NCI-H2107 treated with DMSO at 0.1 percent for 48 hours (cell line): ENCODE data around the gene RPL26.
"Not testable (repeated sequence)": the region's sequence is repeated elsewhere in the genome, so short reads cannot be mapped to it uniquely, and the experiment has no call there.

Experiments
- DNase-seq: peaks from one replicate; lab custom pipeline; 2025; ENCODE audit not compliant: unreplicated experiment; lab: John Stamatoyannopoulos, UW

RPL26 gene

GRCh38 chr17:8397636-8398035 lies 14.6 kb upstream of the RPL26 start, which contains the start of gene RNF222:
TSS of gene RNF222 (minus strand) at chr17:8397827. CDS start at chr17:8393461, 4,366 bp downstream.
- DNase-seq = no peak

DNA sequence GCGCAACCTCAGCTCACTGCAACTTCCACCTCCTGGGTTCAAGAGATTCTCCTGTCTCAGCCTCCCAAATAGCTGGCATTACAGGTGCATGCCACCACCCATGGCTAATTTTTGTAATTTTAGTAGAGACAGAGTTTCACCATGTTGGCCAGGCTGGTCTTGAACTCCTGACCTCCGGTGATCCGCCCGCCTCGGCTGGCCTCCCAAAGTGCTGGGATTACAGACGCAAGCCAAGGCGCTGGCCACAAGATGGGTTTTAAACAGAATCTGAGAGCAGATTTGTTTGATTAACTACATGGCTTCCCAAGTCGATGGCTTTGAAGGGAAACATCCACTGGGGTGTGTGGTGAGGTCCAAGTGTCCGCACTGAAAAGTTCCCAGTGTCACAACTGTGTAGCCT lies 11.5 kb upstream of the RPL26 start:
- not testable (repeated sequence) for DNase-seq

- DNase-seq = no peak
These were observed 10.7 kb upstream of the RPL26 start for GRCh38 chr17:8393470-8394231.

- DNase-seq = no peak
These were observed 9.9 kb upstream of the RPL26 start for GRCh38 chr17:8392674-8393469.

- DNase-seq = no peak
These were observed 9.3 kb upstream of the RPL26 start for GRCh38 chr17:8392274-8392673.

GRCh38 chr17:8391711-8392110 lies 8.7 kb upstream of the RPL26 start:
- DNase-seq = no peak

- DNase-seq = no peak
These were observed 5.1 kb upstream of the RPL26 start for GRCh38 chr17:8387914-8388651.

- no peak for DNase-seq
These were observed 3.8 kb upstream of the RPL26 start for GRCh38 chr17:8386841-8387240.

DNA sequence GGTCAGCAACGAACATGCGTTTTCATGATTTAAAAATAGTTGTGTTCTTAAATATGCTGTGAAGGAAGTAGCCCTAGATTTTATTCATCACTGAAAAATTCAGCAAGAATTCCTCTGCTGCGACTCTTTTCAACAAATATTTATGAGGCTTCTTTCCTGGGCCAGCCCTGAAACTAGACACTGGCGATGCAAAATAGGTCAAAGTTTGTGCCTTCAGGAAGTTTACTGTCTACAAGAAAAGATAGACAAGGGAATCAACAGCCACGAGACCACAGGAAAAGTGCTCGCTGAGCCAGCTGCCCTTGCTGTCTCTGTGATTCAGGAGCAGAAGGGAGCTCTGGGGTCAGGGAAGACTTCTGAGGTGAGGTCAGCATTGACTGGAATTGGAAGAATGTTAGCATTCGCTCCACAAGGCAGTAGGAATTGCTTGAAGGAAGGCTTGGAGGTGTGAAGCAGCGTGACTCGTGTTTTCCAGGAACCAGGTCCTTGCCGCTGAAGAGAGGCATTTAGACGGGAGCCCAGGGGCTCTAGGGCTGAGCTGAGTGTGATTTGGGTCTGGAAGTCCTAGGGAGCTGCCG lies 1.9 kb upstream of the RPL26 start:
- no peak for DNase-seq

DNA sequence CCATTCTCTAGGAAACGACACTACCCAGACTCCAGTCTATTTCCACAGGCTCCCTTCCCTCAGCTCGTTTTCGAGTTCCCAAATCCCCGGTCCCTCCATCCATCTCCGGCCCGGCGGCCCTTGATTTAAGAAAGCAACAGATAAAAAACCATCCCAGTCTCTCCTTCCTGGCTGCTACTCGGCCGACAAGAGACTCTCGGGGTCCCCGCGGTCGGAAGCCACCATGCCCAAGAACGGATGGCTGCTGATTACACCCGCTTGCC lies 182 bp downstream of the RPL26 start:
- DNase-seq = no peak

DNA sequence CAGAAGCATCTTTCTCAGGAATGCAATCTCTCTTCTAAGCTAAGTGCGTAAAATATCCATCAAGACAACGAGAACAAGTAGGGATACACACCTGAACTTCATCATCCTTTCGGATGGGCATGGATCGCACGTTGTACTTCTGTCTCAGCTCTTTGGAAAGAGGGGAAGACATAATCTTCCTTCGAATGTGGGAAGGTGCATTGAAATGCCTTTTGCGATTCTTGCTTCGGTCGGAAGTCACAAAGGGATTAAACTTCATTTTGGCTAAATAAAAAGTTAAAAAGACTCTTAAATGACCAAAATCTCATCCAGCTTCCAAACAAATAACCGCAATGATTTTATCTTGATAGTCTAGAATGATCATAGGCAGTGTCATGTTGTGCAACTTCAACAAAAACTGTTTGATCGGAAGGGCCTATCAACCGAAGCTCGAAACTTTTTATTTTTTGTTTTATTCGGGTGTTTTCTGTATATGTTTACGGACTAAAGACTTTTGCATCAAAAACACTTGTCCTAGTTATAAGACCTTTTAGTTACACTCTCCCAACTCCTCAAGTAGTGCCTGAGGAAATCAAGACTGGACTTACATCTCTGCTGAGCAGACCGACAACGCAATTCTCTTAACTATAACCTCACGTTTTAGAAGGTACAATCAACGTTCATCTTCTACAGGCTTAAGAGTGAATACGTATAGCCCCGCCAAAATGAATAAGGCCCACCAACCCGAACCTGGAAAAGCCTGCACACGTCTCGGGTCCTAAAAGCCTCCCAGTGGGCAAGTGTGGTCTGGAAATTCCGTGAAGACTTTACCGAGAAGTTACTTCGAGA lies 727 bp downstream of the RPL26 start:
- DNase-seq = no peak

- DNase-seq = no peak
These were observed 2.9 kb downstream of the RPL26 start for GRCh38 chr17:8380049-8380448.

DNA sequence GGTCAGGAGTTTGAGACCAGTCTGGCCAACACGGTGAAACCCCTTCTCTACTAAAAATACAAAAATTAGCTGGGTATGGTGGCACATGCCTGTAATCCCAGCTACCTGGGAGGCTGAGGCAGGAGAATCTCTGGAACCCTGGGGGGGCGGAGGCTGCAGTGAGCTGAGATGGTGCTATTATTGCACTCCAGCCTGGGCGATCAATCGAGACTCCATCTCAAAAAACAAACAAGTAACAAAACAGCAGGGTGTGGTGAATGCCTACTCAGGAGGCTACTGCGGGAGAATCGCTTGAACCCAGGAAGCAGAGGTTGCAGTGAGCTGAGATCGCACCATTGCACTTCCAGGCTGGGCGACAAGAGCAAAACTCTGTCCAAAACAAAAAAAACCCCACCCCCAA lies 4.9 kb downstream of the RPL26 start:
- not testable (repeated sequence) for DNase-seq

- no peak for DNase-seq
These were observed 5.6 kb downstream of the RPL26 start for GRCh38 chr17:8377422-8377821.

GRCh38 chr17:8376271-8377067 lies 6.5 kb downstream of the RPL26 start, which contains the start of gene KRABD2:
TSS of gene KRABD2 (minus strand) at chr17:8376704.
- DNase-seq = peak; percentile 47

DNA sequence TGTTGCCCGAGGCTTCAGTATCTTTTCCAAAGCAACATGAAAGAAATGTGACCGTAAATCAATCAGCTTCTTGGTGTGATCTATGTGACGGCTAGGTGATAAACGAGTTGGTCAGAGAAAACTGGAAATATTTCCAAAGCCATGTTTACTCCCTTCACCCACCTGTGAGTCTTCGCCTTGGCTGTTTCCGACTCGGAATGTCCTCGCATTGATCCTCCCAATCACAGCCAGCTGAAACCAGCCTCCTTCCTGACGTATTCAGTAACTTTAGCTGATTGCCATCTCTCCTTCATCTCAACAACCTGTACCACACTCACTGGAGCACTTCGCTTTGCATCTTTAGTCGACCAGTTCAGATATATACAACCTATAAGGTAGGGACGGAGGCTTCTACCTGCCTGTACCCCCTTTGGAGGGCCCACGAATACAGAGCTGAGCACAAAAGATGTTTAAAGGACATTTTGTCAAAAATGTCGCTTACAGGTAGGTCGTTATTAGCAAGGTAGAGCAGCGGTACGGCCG lies 7.2 kb downstream of the RPL26 start:
- no peak for DNase-seq

GRCh38 chr17:8373856-8374255 lies 9.1 kb downstream of the RPL26 start:
- not testable (repeated sequence) for DNase-seq

- DNase-seq = no peak
These were observed 10.6 kb downstream of the RPL26 start for GRCh38 chr17:8372422-8372821.

- no peak for DNase-seq
These were observed 11.2 kb downstream of the RPL26 start for GRCh38 chr17:8371786-8372185.

GRCh38 chr17:8369944-8370343 lies 13.0 kb downstream of the RPL26 start:
- no peak for DNase-seq
